Left lung (tissue), 10 donors: ENCODE measurements around the gene ZNF892. TPM values are rescaled to one million over a fixed set of nuclear protein-coding genes. Genes with fewer than 3 reads are reported as not detected.
"Not testable (repeated sequence)": the region's sequence is repeated elsewhere in the genome, so short reads cannot be mapped to it uniquely, and the experiment has no call there.

Experiments
- ATAC-seq: fragments of 200-7000 bp; cut with Tn5 transposase; one replicate; pipeline ENCODE4 v1.9.1; 2020; ENCODE audit warnings: moderate library complexity
- DNase-seq, 4 donors: peaks; one replicate each; pipeline ENCODE4 v3.0.0-alpha.2; 2013 to 2020
- H3K27ac ChIP-seq, 2 donors: fragments of 200-600 bp; sonication (generic) in 1 of 2; one replicate each; pipeline versions ENCODE4 v1.5.0 to v1.8.0; 2020 to 2021
- H3K27me3 ChIP-seq, 2 donors: fragments of 200-600 bp; sonication (generic) in 1 of 2; one replicate each; pipeline versions ENCODE4 v1.5.0 to v1.8.0; 2020 to 2021
- H3K36me3 ChIP-seq, 2 donors: fragments of 200-600 bp; sonication (generic) in 1 of 2; one replicate each; pipeline versions ENCODE4 v1.5.0 to v1.8.0; 2020 to 2021
- H3K4me1 ChIP-seq, 2 donors: fragments of 200-600 bp; one replicate each; pipeline ENCODE4 v1.8.0; 2021
- H3K4me3 ChIP-seq, 2 donors: fragments of 200-600 bp; sonication (generic) in 1 of 2; one replicate each; pipeline versions ENCODE4 v1.5.0 to v1.8.0; 2020 to 2021; ENCODE audit warnings: mild to moderate bottlenecking in 1 of 2
- H3K9me3 ChIP-seq, 2 donors: fragments of 200-600 bp; sonication (generic) in 1 of 2; one replicate each; pipeline versions ENCODE4 v1.5.0 to v1.8.0; 2020 to 2021
- CTCF ChIP-seq, 2 donors: fragments of 200-600 bp; sonication (generic) in 1 of 2; IDR thresholded peaks; one replicate each; pipeline versions ENCODE4 v1.5.0 to v1.8.0; 2021; ENCODE audit warnings: antibody characterized with exemption in 2 of 2
- intact Hi-C, 2 donors: fragments of 100-400 bp; cut with DNase I; formaldehyde crosslinking; loops; one replicate each; pipeline versions ENCODE4 v1.11.2 to v1.14.2; 2022
- polyA plus RNA-seq, 6 donors: library from polyadenylated mRNA; unstranded; fragments of 120-200 nt; gene quantifications; one replicate each; pipeline ENCODE4 v1.2.1, GENCODE V29; 2013; ENCODE audit not compliant: insufficient read length in 6 of 6
- total RNA-seq, 2 donors: library from RNA; stranded (reverse); fragmentation: NEBNext Ultra II Directional; extraction: Animal tissue kit (Norgen Biotek cat#: 25700); gene quantifications; one replicate each; pipeline ENCODE4 v1.2.1, GENCODE V29; 2021
- donor health status: DM: no; HTN: yes; CAD: no.
- donor health status: DM: no; HTN: no; CAD: no.

Gene ZNF892
- total and polyA plus RNA-seq, 8 donors, result 4.3 to 5.6 (median 5.1) TPM

- no peak for TF ChIP-seq CTCF (IDR thresholded peaks at IDR 0.05)
- DNase-seq, result no peak
- Histone ChIP-seq H3K27ac (no peak overlapping the region), H3K36me3 (no peaks in the 10 kb centered on the region), H3K27me3 (no peaks in the 10 kb centered on the region), H3K4me1 (no peaks in the 10 kb centered on the region), H3K4me3 (no peak overlapping the region), H3K9me3 (peaks cover 0 to 25% of the 10 kb centered on the region in 2 donors)
- ATAC-seq, result no peak
- intact Hi-C loops, result no loop called here
These were observed 27.5 kb downstream of the ZNF892 start for GRCh38 chr2:95234816-95235215.

- TF ChIP-seq CTCF (IDR thresholded peaks at IDR 0.05), result no peak
- no peaks in the 10 kb centered on the region for H3K4me1 ChIP-seq
- no peak overlapping the region for H3K27ac ChIP-seq
- no peaks in the 10 kb centered on the region for H3K27me3 ChIP-seq
- intact Hi-C loops, result no loop called here
- H3K4me3 ChIP-seq, result no peak overlapping the region
- DNase-seq, result no peak
- ATAC-seq, result no peak
- no peaks in the 10 kb centered on the region for H3K36me3 ChIP-seq
- peaks cover 0 to 52% of the 10 kb centered on the region in 2 donors for H3K9me3 ChIP-seq
These were observed 30.8 kb downstream of the ZNF892 start for GRCh38 chr2:95238131-95238530.

GRCh38 chr2:95240091-95240490, 32.8 kb downstream of the ZNF892 start:
- Histone ChIP-seq H3K4me1 (no peaks in the 10 kb centered on the region), H3K27ac (no peak overlapping the region), H3K36me3 (no peaks in the 10 kb centered on the region), H3K27me3 (no peaks in the 10 kb centered on the region), H3K9me3 (peaks cover 0 to 55% of the 10 kb centered on the region in 2 donors), H3K4me3 (no peak overlapping the region)
- intact Hi-C loops, result no loop called here
- no peak for DNase-seq
- TF ChIP-seq CTCF (IDR thresholded peaks at IDR 0.05), result no peak
- no peak for ATAC-seq

DNA sequence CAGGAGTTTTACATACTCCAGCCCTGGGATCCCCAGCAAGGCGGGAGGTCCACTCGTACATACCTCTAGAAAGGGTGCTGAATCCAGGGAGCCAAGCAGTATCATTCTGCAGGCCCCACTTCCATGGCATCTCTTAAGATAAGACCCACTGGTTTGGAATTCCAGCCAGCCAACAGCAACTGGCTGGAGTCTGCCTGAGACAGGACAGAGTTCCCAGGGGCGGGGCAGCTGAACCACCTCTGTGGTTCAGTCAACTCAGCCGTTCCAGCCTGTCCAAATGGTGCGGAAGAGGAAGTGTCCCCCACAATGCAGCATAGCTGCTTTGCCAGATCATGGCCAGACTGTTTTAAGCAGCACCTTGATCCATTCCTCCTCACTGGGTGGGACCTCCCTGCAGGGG, 33.2 kb downstream of the ZNF892 start:
- no peak for TF ChIP-seq CTCF (IDR thresholded peaks at IDR 0.05)
- ATAC-seq (no peak), DNase-seq (no peak)
- H3K36me3 ChIP-seq, result no peaks in the 10 kb centered on the region
- peaks cover 0 to 55% of the 10 kb centered on the region in 2 donors for H3K9me3 ChIP-seq
- no peaks in the 10 kb centered on the region for H3K4me1 ChIP-seq
- no peaks in the 10 kb centered on the region for H3K27me3 ChIP-seq
- intact Hi-C loops, result no loop called here
- H3K27ac ChIP-seq, result no peak overlapping the region
- H3K4me3 ChIP-seq, result no peak overlapping the region

GRCh38 chr2:95242084-95242483, 34.8 kb downstream of the ZNF892 start:
- ATAC-seq, intact Hi-C loops, H3K4me1 ChIP-seq, H3K4me3 ChIP-seq, H3K36me3 ChIP-seq, H3K27ac ChIP-seq, H3K27me3 ChIP-seq, DNase-seq: not testable (repeated sequence)
- peaks cover 0 to 68% of the 10 kb centered on the region in 2 donors for H3K9me3 ChIP-seq

Other genes with a start within 250 kb of the ZNF892 start
- 10 to 100 TPM in 1 of 2 donors, 1 to 10 TPM in 1; 1.8 to 13.6 TPM for gene MAL, start 181.8 kb upstream of the ZNF892 start, total RNA-seq
- 1 to 10 TPM in 5 of 6 donors, under 1 TPM in 1; 0.76 to 3.7 (median 1.7) TPM for gene MAL, start 181.8 kb upstream of the ZNF892 start, polyA plus RNA-seq
- gene MRPS5, start 85.7 kb upstream of the ZNF892 start, total RNA-seq, result 10 to 100 TPM; 46.7 to 50.5 TPM
- 100 to 1,000 TPM in 1 of 6 donors, 10 to 100 TPM in 5; 72.7 to 101 (median 87.6) TPM for gene MRPS5, start 85.7 kb upstream of the ZNF892 start, polyA plus RNA-seq
- 10 to 100 TPM; 12.9 to 15.6 TPM for gene ZNF514, start 47.7 kb upstream of the ZNF892 start, total RNA-seq
- 10 to 100 TPM; 27.9 to 50.5 (median 45.5) TPM for gene ZNF514, start 47.7 kb upstream of the ZNF892 start, polyA plus RNA-seq
- 1 to 10 TPM; 4.1 to 4.9 TPM for gene ZNF2, start 41.7 kb upstream of the ZNF892 start, total RNA-seq
- 1 to 10 TPM; 7.9 to 9.1 (median 8.5) TPM for gene ZNF2, start 41.7 kb upstream of the ZNF892 start, polyA plus RNA-seq
- 10 to 100 TPM in 1 of 2 donors, 1 to 10 TPM in 1; 5.6 to 16.4 TPM for gene PROM2, start 66.9 kb downstream of the ZNF892 start, total RNA-seq
- 10 to 100 TPM in 5 of 6 donors, 1 to 10 TPM in 1; 9.9 to 15.9 (median 15.3) TPM for gene PROM2, start 66.9 kb downstream of the ZNF892 start, polyA plus RNA-seq
- 1 to 10 TPM; 3.2 to 4.5 TPM for gene KCNIP3, start 89.8 kb downstream of the ZNF892 start, total RNA-seq
- 10 to 100 TPM in 2 of 6 donors, 1 to 10 TPM in 4; 6.0 to 12.6 (median 8.5) TPM for gene KCNIP3, start 89.8 kb downstream of the ZNF892 start, polyA plus RNA-seq
- gene FAHD2A, start 195.2 kb downstream of the ZNF892 start, total RNA-seq, result 10 to 100 TPM; 23.6 to 26.8 TPM
- gene FAHD2A, start 195.2 kb downstream of the ZNF892 start, polyA plus RNA-seq, result 10 to 100 TPM; 32.4 to 42.3 (median 39.2) TPM